ENCODE measurements around the gene MGST2. TPM values are rescaled to one million over a fixed set of nuclear protein-coding genes. Genes with fewer than 3 reads are reported as not detected.

Gene MGST2
- total and polyA plus RNA-seq, 2 experiments from 2014 or later: 4.6 to 19.1 TPM

GRCh38 chr4:139674875-139675550 is 9.4 kb downstream of the MGST2 start (continued):
- TF ChIP-seq CTCF (conservative IDR thresholded peaks at IDR 0.05; ENCODE audit: low read depth in 2 of 2) (no peak), ETS1 (IDR thresholded peaks at IDR 0.05) (no peak), REST (IDR thresholded peaks at IDR 0.05; ENCODE audit: unreplicated experiment) (no peak), POLR2AphosphoS5 (IDR thresholded peaks at IDR 0.05; ENCODE audit: low read depth) (no peak), ZNF114 (CRISPR knock-in tag; IDR thresholded peaks at IDR 0.05) (no peak), EZH2 (IDR thresholded peaks at IDR 0.05; ENCODE audit: low read depth, unreplicated experiment) (no peak)

GRCh38 chr4:139675651-139676050 is 10.0 kb downstream of the MGST2 start:
- no peak overlapping the region for H3K27ac Mint-ChIP-seq
- H3K4me1 Mint-ChIP-seq: peaks cover 6% of the 10 kb centered on the region; the same call in 1 of the 3 replicates
- TF ChIP-seq EZH2 (IDR thresholded peaks at IDR 0.05; ENCODE audit: low read depth, unreplicated experiment) (no peak), POLR2AphosphoS5 (IDR thresholded peaks at IDR 0.05; ENCODE audit: low read depth) (no peak), CTCF (conservative IDR thresholded peaks at IDR 0.05; ENCODE audit: low read depth in 2 of 2) (no peak), STAT1 (IDR thresholded peaks at IDR 0.05; ENCODE audit: unreplicated experiment) (no peak), REST (IDR thresholded peaks at IDR 0.05; ENCODE audit: unreplicated experiment) (no peak), ETS1 (IDR thresholded peaks at IDR 0.05) (no peak), EZH2phosphoT487 (IDR thresholded peaks at IDR 0.05; ENCODE audit: unreplicated experiment) (no peak), ZNF114 (CRISPR knock-in tag; IDR thresholded peaks at IDR 0.05) (no peak)

More at GRCh38 chr4:139675651-139676050, 10.0 kb downstream of the MGST2 start:
- H3F3A ChIP-seq (replicated peaks; ENCODE audit: low read depth): no peaks in the 10 kb centered on the region
- DNase-seq (ENCODE audit: low spot score): no peak
- H3K4me1 ChIP-seq (ENCODE audit: insufficient read depth): no peaks in the 10 kb centered on the region
- no peak overlapping the region for H3K4me3 Mint-ChIP-seq
- no peak overlapping the region for H2AFZ ChIP-seq
- H3K4me2 ChIP-seq: no peak overlapping the region
- peaks cover 10% of the 10 kb centered on the region for H3K9me2 ChIP-seq (ENCODE audit: insufficient read depth)
- H3K27me3 Mint-ChIP-seq (ENCODE audit: insufficient read depth, low read depth, poor library complexity): peaks cover 2% of the 10 kb centered on the region
- H3K36me3 ChIP-seq (ENCODE audit: insufficient read depth): no peaks in the 10 kb centered on the region
- no peaks in the 10 kb centered on the region; the same call in 2 of the 3 replicates for H3K9me3 Mint-ChIP-seq
- no peak overlapping the region for H3K4me3 ChIP-seq
- H3K79me2 ChIP-seq (replicated peaks; ENCODE audit: insufficient read depth): no peaks in the 10 kb centered on the region
- no peak overlapping the region for H3K27ac ChIP-seq (ENCODE audit: low read depth)
- H3K36me3 Mint-ChIP-seq (ENCODE audit: low read depth): peaks cover 8% of the 10 kb centered on the region; the same call in 2 of the 3 replicates
- no peaks in the 10 kb centered on the region for H4K20me1 ChIP-seq (replicated peaks; ENCODE audit: insufficient read depth)
- no peak for ATAC-seq
- no peaks in the 10 kb centered on the region for H3K27me3 ChIP-seq (ENCODE audit: insufficient read depth)

Data from GM23338 (cell line).